Frontal cortex (tissue), 4 donors: Measurements from ENCODE around the gene QKI. TPM values are rescaled to one million over a fixed set of nuclear protein-coding genes. Genes with fewer than 3 reads are reported as not detected.
A peak's percentile ranks its signal among the peaks of the same experiment; 100 is the strongest.

Experiments
- DNase-seq, 2 donors: peaks; one replicate each; pipeline ENCODE4 v3.0.0; 2012; ENCODE audit warnings: low spot score in 2 of 2
- FAIRE-seq: peaks from 2 replicates; lab custom pipeline; 2012; peaks lifted over from hg19 to GRCh38; lab: Jason Lieb, UNC
- total RNA-seq: library from RNA; depleted of rRNA; stranded (reverse); fragments of >200 nt; gene quantifications from one replicate; pipeline ENCODE4 v1.2.3, GENCODE V29; 2014
- donor health status: control.
- donor health status: control.
- donor health status: control.

The QKI gene
- total RNA-seq, 1 donor from 2014 or later: 218 TPM

DNA sequence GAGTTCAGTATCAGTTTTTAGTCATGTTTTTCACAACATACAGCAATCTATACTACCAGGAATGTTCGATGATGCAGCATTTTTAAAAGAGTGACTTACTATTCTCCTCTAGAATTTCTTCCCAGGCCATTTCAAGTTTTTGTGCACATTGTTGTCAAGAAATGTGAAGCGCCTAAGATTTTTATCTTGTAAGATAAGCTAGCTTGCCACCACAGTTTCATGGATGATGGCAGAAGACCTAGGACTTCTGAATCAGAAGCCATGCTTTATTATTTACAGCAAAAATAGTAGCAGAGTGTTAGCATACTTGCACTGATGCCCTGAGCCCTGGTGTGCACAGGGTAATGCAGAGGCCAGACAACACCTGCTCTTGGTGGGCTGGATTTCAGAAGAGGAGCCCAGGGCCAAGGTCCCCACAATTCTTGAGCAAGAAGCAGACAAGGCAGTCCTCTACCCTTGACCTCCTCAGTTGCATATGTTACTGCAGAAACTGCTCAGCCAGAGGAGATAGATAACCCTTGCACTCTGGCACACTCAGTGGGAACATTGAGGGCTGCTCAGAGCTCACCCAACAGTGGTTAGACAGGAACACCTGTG lies 99.2 kb downstream of the QKI start:
- DNase-seq (no peak), FAIRE-seq (no peak)

DNA sequence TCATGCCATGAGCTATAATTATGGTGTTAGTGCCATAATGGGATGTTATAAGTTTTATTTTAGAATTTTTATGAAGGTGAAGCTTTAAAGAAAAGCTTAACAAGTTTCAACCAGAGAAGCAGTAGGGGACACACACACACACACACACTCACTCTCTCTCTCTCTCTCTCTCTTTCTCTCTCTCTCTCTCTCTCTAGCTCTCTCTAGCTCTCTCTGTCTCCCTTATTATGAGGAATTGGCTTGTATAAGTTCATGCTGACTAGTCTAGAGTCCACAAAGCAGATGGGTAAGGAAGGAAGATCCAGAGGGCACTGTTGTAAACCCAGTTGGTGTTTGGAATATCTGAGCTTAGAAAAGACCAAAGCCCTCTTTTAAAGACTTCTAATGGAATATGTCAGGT lies 102.4 kb downstream of the QKI start:
- DNase-seq: no peak
- no peak for FAIRE-seq

- DNase-seq (no peak), FAIRE-seq (no peak)
Observed at GRCh38 chr6:163520956-163521355, 106.4 kb downstream of the QKI start.

- no peak for FAIRE-seq
Observed at GRCh38 chr6:163522033-163522432, 107.5 kb downstream of the QKI start.

DNA sequence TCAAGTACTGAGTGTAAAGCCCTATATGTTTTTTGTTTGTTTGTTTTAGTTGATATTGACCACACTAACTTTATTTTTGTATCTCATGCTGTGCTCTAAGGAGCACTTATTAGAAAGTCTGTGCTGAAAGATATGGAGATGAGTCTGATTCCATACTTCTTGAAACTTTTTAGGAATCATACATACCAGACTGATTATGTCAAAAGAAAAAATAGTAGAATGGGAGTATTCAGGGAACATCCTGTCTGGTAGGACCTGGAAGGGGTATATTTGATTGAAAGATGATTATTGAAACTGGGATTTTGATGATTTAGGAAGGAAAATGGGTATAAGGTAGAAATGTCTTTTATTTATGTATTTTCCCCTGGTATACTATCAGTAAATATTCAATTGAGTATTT lies 111.4 kb downstream of the QKI start:
- DNase-seq (no peak), FAIRE-seq (no peak)

More at GRCh38 chr6:163522033-163522432, 107.5 kb downstream of the QKI start:
- no peak for DNase-seq

GRCh38 chr6:163526346-163526745 lies 111.8 kb downstream of the QKI start:
- FAIRE-seq (no peak), DNase-seq (no peak)

GRCh38 chr6:163527291-163527690 lies 112.8 kb downstream of the QKI start:
- FAIRE-seq (no peak), DNase-seq (no peak)

GRCh38 chr6:163529605-163530004 lies 115.1 kb downstream of the QKI start:
- DNase-seq (peak in 1 of 2 donors; percentile 9), FAIRE-seq (no peak)

DNA sequence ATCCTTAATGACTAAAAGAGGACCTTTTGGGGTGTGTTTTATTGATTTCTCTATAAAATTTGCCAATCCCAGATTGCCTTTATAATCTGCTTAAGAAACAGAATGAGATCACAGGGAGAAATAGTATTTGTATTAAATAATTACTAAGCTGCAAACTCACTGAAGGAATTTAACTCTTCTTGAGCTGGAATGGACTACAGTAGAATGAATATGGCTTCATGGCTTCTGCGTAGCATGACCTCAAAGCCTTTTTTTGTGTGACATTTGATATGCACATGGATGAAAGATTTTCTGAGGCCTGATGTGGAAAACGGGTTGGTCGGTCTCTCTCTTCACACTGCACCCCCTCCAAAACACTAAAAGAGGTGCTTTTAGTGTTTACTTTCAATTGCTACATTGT lies 115.9 kb downstream of the QKI start:
- no peak for FAIRE-seq

GRCh38 chr6:163531122-163531521 lies 116.6 kb downstream of the QKI start:
- no peak for FAIRE-seq
- DNase-seq: no peak

More for the DNA sequence above, 115.9 kb downstream of the QKI start:
- no peak for DNase-seq

- no peak for FAIRE-seq
- DNase-seq: no peak
Observed at GRCh38 chr6:163532526-163533078, 118.1 kb downstream of the QKI start.

- FAIRE-seq: no peak
- no peak for DNase-seq
Observed at GRCh38 chr6:163533443-163533842, 118.9 kb downstream of the QKI start.

DNA sequence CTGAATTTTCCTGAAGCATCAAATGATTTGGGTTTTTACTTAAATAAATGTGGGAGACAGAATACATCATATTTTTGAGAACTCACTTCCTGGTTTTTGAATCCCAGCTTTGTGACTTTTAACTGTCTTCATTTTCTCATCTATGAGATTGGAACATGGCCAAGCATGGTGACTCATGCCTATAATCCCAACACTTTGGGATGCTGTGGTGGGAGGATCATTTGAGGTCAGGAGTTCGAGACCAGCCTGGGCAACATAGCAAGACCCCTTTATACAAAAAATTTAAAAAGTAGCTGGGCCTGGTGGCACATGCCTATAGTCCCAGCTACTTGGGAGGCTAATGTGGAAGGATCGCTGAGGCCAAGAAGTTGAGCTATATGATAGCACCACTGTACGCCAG lies 122.3 kb downstream of the QKI start:
- no peak for FAIRE-seq
- no peak for DNase-seq

- DNase-seq (no peak), FAIRE-seq (no peak)
Observed at GRCh38 chr6:163538331-163538730, 123.8 kb downstream of the QKI start.

- FAIRE-seq (no peak), DNase-seq (no peak)
Observed at GRCh38 chr6:163539101-163539762, 124.7 kb downstream of the QKI start.

GRCh38 chr6:163543321-163543720 lies 128.8 kb downstream of the QKI start:
- FAIRE-seq (no peak), DNase-seq (no peak)

DNA sequence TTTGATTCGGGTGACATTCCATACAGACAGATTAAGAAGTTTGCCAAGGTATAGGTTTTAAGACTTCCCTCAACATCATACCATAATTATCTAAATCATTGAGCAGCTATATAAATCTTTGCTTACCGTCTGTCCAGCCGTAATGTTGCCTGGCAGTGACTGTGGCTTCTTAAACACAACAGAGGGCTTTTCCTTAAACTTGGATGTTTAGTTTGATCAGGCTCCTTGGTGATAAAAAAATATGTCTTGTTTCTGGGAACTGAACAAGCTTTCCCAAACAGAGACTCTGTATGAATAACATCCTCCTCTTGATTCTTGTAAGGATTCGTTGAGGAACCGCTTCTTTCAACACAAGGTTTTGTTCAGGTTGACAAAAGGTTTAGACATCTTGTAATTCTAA lies 130.9 kb downstream of the QKI start:
- FAIRE-seq (no peak), DNase-seq (no peak)

DNA sequence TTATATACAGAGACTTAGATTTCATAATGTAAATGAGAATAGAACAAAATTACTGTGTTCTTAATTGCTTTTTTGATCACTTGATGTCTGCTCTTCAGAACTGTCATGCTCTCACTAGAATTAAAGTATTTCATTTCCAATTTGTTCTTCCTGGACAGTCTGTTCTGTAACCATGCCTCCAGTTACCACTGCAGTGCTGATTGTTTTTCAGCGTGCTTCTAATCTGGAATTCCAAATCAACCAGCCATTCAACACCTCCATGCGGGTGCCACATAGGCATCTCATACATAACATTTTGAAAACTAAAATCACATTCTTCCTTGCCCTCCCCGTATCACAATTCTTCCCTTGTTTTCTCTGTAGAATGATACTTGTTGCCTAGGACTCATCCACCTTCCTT lies 132.8 kb downstream of the QKI start:
- FAIRE-seq (no peak), DNase-seq (no peak)

DNA sequence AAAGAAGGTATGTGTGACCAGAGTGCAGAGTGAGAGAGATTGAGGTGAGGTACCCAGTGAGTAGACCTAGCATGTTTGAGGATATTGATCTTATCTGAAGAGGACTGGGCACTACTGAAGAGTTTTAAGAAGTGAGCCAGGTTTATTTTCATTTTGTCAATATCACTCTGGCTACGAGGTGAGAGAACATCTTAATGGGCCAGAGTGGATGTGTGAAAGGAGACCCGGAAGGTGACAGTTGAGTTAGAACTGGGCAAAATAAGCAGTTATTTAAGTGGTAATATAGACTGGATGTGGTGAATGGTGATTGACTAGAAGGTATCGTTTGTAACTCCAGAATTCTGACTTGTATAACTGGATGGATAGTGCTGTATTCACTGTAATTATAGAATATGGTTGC lies 134.1 kb downstream of the QKI start:
- FAIRE-seq (no peak), DNase-seq (no peak)

DNA sequence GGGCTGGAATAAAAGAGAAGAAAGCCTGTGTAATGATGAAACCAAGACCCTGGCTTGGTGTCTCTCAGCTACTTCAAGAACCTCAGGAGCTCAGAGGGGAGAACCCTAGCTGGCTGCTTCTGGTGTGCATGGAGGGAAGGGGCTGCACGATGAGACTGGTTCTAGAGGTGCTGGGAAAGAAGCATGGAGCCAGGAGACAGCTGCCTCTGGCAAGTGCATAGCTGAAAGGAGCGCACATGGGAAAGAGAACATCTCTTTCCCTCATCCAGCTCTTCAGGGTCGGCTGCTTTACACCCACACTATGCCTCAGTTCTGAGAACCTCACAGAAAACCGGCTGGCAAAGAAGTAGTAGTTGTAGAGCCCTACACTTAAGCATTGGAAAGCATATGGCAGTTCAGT lies 139.5 kb downstream of the QKI start:
- FAIRE-seq (no peak), DNase-seq (no peak)

GRCh38 chr6:163554663-163555062 lies 140.1 kb downstream of the QKI start:
- no peak for FAIRE-seq
- no peak for DNase-seq

- DNase-seq (no peak), FAIRE-seq (no peak)
Observed at GRCh38 chr6:163559661-163560060, 145.1 kb downstream of the QKI start.
